MV-4-11 (cell line): ENCODE data around the gene TMEM168.
"Not testable (repeated sequence)": the region's sequence is repeated elsewhere in the genome, so short reads cannot be mapped to it uniquely, and the experiment has no call there.

Experiments
- DNase-seq: peaks from one replicate; lab custom pipeline; 2025; lab: John Stamatoyannopoulos, UW

The TMEM168 gene, protein sequence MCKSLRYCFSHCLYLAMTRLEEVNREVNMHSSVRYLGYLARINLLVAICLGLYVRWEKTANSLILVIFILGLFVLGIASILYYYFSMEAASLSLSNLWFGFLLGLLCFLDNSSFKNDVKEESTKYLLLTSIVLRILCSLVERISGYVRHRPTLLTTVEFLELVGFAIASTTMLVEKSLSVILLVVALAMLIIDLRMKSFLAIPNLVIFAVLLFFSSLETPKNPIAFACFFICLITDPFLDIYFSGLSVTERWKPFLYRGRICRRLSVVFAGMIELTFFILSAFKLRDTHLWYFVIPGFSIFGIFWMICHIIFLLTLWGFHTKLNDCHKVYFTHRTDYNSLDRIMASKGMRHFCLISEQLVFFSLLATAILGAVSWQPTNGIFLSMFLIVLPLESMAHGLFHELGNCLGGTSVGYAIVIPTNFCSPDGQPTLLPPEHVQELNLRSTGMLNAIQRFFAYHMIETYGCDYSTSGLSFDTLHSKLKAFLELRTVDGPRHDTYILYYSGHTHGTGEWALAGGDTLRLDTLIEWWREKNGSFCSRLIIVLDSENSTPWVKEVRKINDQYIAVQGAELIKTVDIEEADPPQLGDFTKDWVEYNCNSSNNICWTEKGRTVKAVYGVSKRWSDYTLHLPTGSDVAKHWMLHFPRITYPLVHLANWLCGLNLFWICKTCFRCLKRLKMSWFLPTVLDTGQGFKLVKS

GRCh38 chr7:112789817-112790585 lies at the start of gene TMEM168:
TMEM168 (minus strand) TSS chr7:112790393; CDS start chr7:112784825, 5,568 bp downstream.
- DNase-seq, result peak; percentile 73

GRCh38 chr7:112835928-112836327 lies 45.7 kb upstream of the TMEM168 start:
- not testable (repeated sequence) for DNase-seq

- DNase-seq, result no peak
Observed at GRCh38 chr7:112833082-112833481, 42.9 kb upstream of the TMEM168 start.

- DNase-seq, result no peak
Observed at GRCh38 chr7:112830769-112831168, 40.6 kb upstream of the TMEM168 start.

- no peak for DNase-seq
Observed at GRCh38 chr7:112828696-112829095, 38.5 kb upstream of the TMEM168 start.

GRCh38 chr7:112821345-112821744 lies 31.2 kb upstream of the TMEM168 start:
- no peak for DNase-seq

DNA sequence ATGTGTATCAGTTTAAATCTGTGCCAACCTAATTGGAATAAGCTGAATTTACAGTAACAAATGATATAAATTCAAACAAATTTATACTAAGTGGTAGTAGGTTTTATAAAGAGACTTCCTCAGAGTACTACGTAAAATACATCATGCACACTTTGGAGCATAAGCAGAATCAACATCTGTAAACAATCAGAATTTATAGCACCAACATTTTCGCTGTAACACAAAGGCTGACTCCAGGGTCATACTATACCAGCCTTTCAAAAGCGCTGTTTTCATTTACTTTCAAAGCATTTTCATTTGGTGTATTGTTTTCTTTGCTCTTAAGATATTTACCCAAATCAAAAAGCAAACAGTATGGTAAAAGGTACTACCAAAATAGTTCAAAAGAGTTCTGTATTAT lies 29.3 kb upstream of the TMEM168 start:
- DNase-seq, result no peak

GRCh38 chr7:112806156-112806555 lies 16.0 kb upstream of the TMEM168 start:
- no peak for DNase-seq

- no peak for DNase-seq
Observed at GRCh38 chr7:112802406-112802805, 12.2 kb upstream of the TMEM168 start.

- no peak for DNase-seq
Observed at GRCh38 chr7:112800486-112800885, 10.3 kb upstream of the TMEM168 start.

GRCh38 chr7:112799448-112800120 lies 9.4 kb upstream of the TMEM168 start:
- no peak for DNase-seq

- no peak for DNase-seq
Observed at GRCh38 chr7:112798274-112799159, 8.3 kb upstream of the TMEM168 start.

DNA sequence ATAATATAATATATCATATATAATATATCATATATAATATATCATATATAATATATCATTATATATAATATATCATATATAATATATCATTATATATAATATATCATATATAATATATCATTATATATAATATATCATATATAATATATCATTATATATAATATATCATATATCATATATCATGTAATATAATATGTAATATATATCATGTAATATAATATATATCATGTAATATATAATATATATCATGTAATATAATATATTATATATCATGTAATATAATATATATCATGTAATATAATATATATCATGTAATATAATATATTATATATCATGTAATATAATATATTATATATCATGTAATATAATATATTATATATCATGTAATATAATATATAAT lies 6.4 kb upstream of the TMEM168 start:
- DNase-seq, result not testable (repeated sequence)

- DNase-seq, result no peak
Observed at GRCh38 chr7:112792441-112792840, 2.2 kb upstream of the TMEM168 start.

- no peak for DNase-seq
Observed at GRCh38 chr7:112791465-112792168, 1.4 kb upstream of the TMEM168 start.

- peak; percentile 90 for DNase-seq
Observed at GRCh38 chr7:112790586-112791003, 402 bp upstream of the TMEM168 start.

- DNase-seq, result no peak
Observed at GRCh38 chr7:112789453-112789816, 758 bp downstream of the TMEM168 start.

DNA sequence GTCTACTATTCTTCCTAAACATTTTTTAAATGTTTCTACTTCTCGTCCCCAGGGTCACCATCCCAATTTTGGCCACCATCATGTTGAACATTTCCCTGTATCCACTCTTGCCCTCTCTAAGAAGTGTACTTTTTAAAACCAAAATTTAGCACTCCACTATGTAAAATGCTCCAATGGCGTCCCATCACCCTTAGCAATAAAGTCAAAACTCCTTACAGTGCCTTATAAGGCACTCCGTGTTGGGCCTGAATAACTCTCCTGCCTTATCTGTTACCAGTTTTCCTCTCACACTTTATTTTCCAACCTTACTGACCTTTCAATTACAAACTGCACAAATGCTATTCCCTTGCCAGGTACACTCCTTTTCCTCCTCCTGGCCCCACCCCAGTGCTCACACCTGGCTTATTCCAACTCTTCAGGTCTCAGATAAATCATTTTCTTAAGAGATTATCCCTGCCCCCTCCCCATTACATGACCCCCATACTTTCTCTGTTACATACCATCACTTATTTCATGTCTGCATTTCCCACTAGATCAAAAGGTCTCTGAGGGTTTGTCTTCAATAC lies 1.3 kb downstream of the TMEM168 start:
- no peak for DNase-seq

- peak; percentile 10 for DNase-seq
Observed at GRCh38 chr7:112784603-112785002, 5.6 kb downstream of the TMEM168 start.

- DNase-seq, result no peak
Observed at GRCh38 chr7:112782498-112782897, 7.7 kb downstream of the TMEM168 start.
